Measurements from ENCODE around the gene MORN1.
"Not testable (repeated sequence)": the region's sequence is repeated elsewhere in the genome, so short reads cannot be mapped to it uniquely, and the experiment has no call there.

MORN1 gene

DNA sequence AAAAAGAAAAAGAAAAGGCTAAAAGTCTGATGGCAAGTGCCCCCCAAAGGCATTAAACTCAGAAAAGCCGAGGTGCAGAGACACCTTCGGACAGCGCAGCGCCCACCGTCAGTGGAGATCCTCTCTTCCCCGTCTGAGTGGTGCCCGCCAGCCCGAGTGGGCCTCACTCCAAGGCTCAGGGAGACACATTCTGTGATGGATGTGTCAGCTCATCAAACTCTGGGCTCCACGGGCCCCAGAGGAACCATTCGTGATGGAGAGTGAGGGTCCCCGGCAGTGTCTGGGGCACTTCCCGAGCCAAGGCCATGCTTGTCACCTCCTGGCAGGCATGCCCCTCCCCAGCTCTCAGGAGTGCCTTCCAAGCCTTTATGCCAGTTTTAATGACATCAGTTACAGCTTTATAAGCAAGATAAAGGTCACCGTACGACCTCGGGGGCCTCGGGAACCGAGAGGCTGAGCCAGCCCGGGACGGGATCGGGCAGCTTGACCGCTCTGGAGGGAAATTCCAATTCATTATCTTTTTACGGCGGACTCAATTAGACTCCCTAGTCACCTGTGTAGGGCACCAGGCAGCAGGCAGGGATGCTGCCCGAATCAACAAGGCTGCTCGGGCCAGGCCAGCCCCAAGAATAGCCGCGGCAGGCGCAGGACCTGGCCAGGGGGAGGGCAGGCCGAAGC lies 49.5 kb downstream of the MORN1 start:
- no peak overlapping the region for H3K4me3 Mint-ChIP-seq
- no peaks in the 10 kb centered on the region for H3K36me3 Mint-ChIP-seq (ENCODE audit: low read depth)
- no peak overlapping the region for H3K27ac Mint-ChIP-seq
- H3K27me3 Mint-ChIP-seq = no peaks in the 10 kb centered on the region
- H3K4me1 Mint-ChIP-seq (ENCODE audit: low read depth) = no peaks in the 10 kb centered on the region
- H3K9me3 Mint-ChIP-seq = no peaks in the 10 kb centered on the region

DNA sequence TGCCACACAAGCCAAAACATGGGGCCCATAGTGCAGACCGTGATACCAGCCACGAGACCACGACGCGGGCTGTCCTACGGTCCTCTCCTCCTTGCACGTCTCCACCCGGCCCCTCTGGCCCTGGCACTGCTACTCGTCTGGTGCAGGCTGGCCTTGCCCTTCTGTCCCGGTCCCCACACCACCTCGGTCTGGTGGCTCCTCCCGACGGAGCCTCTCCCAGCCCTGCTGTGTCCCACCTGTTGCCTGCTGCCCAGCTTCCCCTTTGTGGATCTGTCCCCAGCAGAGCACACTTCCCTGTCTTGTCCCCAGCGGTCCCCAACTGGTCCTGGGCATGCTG lies 50.5 kb downstream of the MORN1 start:
- no peaks in the 10 kb centered on the region for H3K4me1 Mint-ChIP-seq (ENCODE audit: low read depth)
- no peak overlapping the region for H3K4me3 Mint-ChIP-seq
- H3K27ac Mint-ChIP-seq = no peak overlapping the region
- H3K27me3 Mint-ChIP-seq = no peaks in the 10 kb centered on the region
- H3K9me3 Mint-ChIP-seq = no peaks in the 10 kb centered on the region
- H3K36me3 Mint-ChIP-seq (ENCODE audit: low read depth) = no peaks in the 10 kb centered on the region

- Mint-ChIP-seq H3K27me3 (no peaks in the 10 kb centered on the region), H3K4me3 (no peak overlapping the region), H3K9me3 (no peaks in the 10 kb centered on the region), H3K27ac (no peak overlapping the region), H3K36me3 (ENCODE audit: low read depth) (no peaks in the 10 kb centered on the region), H3K4me1 (ENCODE audit: low read depth) (no peaks in the 10 kb centered on the region)
These were observed 51.1 kb downstream of the MORN1 start for GRCh38 chr1:2340086-2340917.

- Mint-ChIP-seq H3K36me3 (ENCODE audit: low read depth) (no peaks in the 10 kb centered on the region), H3K27me3 (no peaks in the 10 kb centered on the region), H3K4me3 (no peak overlapping the region), H3K9me3 (no peaks in the 10 kb centered on the region), H3K27ac (no peak overlapping the region), H3K4me1 (ENCODE audit: low read depth) (no peaks in the 10 kb centered on the region)
These were observed 51.9 kb downstream of the MORN1 start for GRCh38 chr1:2339206-2340085.

DNA sequence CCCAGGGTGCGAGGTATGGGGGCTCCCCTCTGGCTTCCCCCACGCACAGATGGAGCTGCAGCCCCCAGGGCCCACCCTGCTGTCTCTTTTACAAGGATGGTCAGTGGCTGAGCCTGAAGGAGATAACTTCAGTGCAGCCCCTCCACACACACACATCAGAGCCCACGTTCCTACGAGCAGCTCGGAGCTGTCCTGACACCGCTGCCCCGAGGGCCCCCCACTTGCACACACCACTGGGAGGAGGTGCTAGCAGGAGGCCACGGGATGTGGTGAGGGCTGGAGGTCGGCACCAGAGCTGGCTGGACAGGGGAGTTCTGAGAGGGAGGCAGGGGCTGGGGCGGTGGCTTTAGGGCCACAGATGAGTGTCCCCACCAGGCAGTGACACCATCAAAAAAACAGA lies 53.9 kb downstream of the MORN1 start:
- H3K27ac Mint-ChIP-seq = no peak overlapping the region
- no peaks in the 10 kb centered on the region for H3K9me3 Mint-ChIP-seq
- no peaks in the 10 kb centered on the region for H3K36me3 Mint-ChIP-seq (ENCODE audit: low read depth)
- H3K4me3 Mint-ChIP-seq = no peak overlapping the region
- no peaks in the 10 kb centered on the region for H3K27me3 Mint-ChIP-seq
- no peaks in the 10 kb centered on the region for H3K4me1 Mint-ChIP-seq (ENCODE audit: low read depth)

- no peaks in the 10 kb centered on the region for H3K9me3 Mint-ChIP-seq
- no peaks in the 10 kb centered on the region for H3K36me3 Mint-ChIP-seq (ENCODE audit: low read depth)
- no peaks in the 10 kb centered on the region for H3K4me1 Mint-ChIP-seq (ENCODE audit: low read depth)
- no peak overlapping the region for H3K4me3 Mint-ChIP-seq
- no peak overlapping the region for H3K27ac Mint-ChIP-seq
- no peaks in the 10 kb centered on the region for H3K27me3 Mint-ChIP-seq
These were observed 54.3 kb downstream of the MORN1 start for GRCh38 chr1:2337081-2337480.

DNA sequence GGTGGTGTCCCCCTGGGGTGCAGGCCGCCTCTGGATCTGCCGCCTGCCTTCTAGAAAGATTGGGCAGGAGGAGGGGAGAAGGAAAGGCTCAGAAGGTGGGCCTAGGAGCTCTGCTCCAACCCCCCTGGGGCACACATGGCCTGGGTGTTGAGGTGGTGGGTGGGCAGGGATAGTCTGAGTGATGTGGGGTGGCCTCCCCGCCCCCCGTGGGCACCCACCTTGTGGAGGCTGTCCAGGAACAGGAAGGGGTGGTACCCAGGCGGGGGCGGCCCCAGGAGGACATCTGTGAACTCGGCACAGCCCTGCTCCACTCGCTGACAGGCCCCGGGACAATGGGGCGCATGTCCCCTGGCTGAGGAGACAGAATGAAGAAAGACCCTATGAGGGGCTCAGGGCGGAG lies 54.9 kb downstream of the MORN1 start:
- Mint-ChIP-seq H3K9me3 (no peaks in the 10 kb centered on the region), H3K27me3 (no peaks in the 10 kb centered on the region), H3K4me3 (no peak overlapping the region), H3K27ac (no peak overlapping the region), H3K36me3 (ENCODE audit: low read depth) (no peaks in the 10 kb centered on the region), H3K4me1 (ENCODE audit: low read depth) (no peaks in the 10 kb centered on the region)

- H3K9me3 Mint-ChIP-seq = no peaks in the 10 kb centered on the region
- H3K27ac Mint-ChIP-seq = no peak overlapping the region
- H3K4me1 Mint-ChIP-seq (ENCODE audit: low read depth) = no peaks in the 10 kb centered on the region
- H3K27me3 Mint-ChIP-seq = no peaks in the 10 kb centered on the region
- no peaks in the 10 kb centered on the region for H3K36me3 Mint-ChIP-seq (ENCODE audit: low read depth)
- H3K4me3 Mint-ChIP-seq = no peak overlapping the region
These were observed 55.5 kb downstream of the MORN1 start for GRCh38 chr1:2335721-2336455.

GRCh38 chr1:2334883-2335534 lies 56.3 kb downstream of the MORN1 start:
- Mint-ChIP-seq H3K4me1 (ENCODE audit: low read depth) (no peaks in the 10 kb centered on the region), H3K36me3 (ENCODE audit: low read depth) (no peaks in the 10 kb centered on the region)

GRCh38 chr1:2334366-2334765 lies 57.0 kb downstream of the MORN1 start:
- Mint-ChIP-seq H3K4me1 (ENCODE audit: low read depth) (no peaks in the 10 kb centered on the region), H3K4me3 (no peak overlapping the region), H3K27ac (no peak overlapping the region), H3K9me3 (no peaks in the 10 kb centered on the region), H3K27me3 (no peaks in the 10 kb centered on the region), H3K36me3 (ENCODE audit: low read depth) (no peaks in the 10 kb centered on the region)

More at GRCh38 chr1:2334883-2335534, 56.3 kb downstream of the MORN1 start:
- Mint-ChIP-seq H3K9me3 (no peaks in the 10 kb centered on the region), H3K27ac (no peak overlapping the region), H3K4me3 (no peak overlapping the region), H3K27me3 (no peaks in the 10 kb centered on the region)

DNA sequence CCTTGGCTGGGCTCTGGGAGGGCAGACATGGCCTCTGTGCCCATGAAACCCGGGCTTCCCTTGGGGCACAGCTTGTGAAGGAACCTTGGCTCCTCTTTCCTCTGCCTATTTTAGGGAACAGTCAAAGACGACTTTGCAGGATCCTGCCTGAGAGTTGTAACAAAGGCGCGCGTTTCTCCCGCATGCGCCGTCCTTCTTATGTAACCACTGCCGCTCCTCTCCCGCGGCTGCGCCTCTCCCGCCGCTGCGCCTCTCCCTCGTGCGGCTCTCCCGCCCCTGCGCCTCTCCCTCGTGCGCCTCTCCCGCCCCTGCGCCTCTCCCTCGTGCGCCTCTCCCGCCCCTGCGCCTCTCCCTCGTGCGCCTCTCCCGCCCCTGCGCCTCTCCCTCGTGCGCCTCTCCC lies 59.8 kb downstream of the MORN1 start:
- H3K4me3 Mint-ChIP-seq; H3K27me3 Mint-ChIP-seq; H3K9me3 Mint-ChIP-seq; H3K27ac Mint-ChIP-seq; H3K4me1 Mint-ChIP-seq (ENCODE audit: low read depth); H3K36me3 Mint-ChIP-seq (ENCODE audit: low read depth): not testable (repeated sequence)

- H3K27me3 Mint-ChIP-seq = no peaks in the 10 kb centered on the region
- no peak overlapping the region for H3K4me3 Mint-ChIP-seq
- H3K9me3 Mint-ChIP-seq = no peaks in the 10 kb centered on the region
- no peak overlapping the region for H3K27ac Mint-ChIP-seq
- H3K36me3 Mint-ChIP-seq (ENCODE audit: low read depth) = no peaks in the 10 kb centered on the region
- H3K4me1 Mint-ChIP-seq (ENCODE audit: low read depth) = no peaks in the 10 kb centered on the region
These were observed 60.2 kb downstream of the MORN1 start for GRCh38 chr1:2331200-2331544.

GRCh38 chr1:2330519-2331199 lies 60.7 kb downstream of the MORN1 start:
- Mint-ChIP-seq H3K27me3 (no peaks in the 10 kb centered on the region), H3K4me3 (no peak overlapping the region), H3K27ac (no peak overlapping the region)

GRCh38 chr1:2330035-2330434 lies 61.3 kb downstream of the MORN1 start:
- no peaks in the 10 kb centered on the region for H3K36me3 Mint-ChIP-seq (ENCODE audit: low read depth)
- no peaks in the 10 kb centered on the region for H3K4me1 Mint-ChIP-seq (ENCODE audit: low read depth)
- H3K27ac Mint-ChIP-seq = no peak overlapping the region
- H3K4me3 Mint-ChIP-seq = no peak overlapping the region
- peaks cover 3% of the 10 kb centered on the region for H3K27me3 Mint-ChIP-seq
- H3K9me3 Mint-ChIP-seq = no peaks in the 10 kb centered on the region

More at GRCh38 chr1:2330519-2331199, 60.7 kb downstream of the MORN1 start:
- no peaks in the 10 kb centered on the region for H3K4me1 Mint-ChIP-seq (ENCODE audit: low read depth)
- no peaks in the 10 kb centered on the region for H3K9me3 Mint-ChIP-seq
- no peaks in the 10 kb centered on the region for H3K36me3 Mint-ChIP-seq (ENCODE audit: low read depth)

Measured in stimulated activated naive CD8-positive, alpha-beta T cell treated with anti-CD3 and anti-CD28 coated beads, Interleukin-15, Interleukin-2, amounts not matched to agents 100 ng/mL and 50 ng/mL, for 24 hours (primary cell).